AG04449 (cell line): Measurements from ENCODE around the gene DMBT1.

ENCODE experiments used
- CTCF ChIA-PET: fragments of 350-600 bp; formaldehyde crosslinking; extraction: SDS; loops from one replicate; lab custom pipeline; 2021; ENCODE audit warnings: antibody characterized with exemption; lab: Yijun Ruan, JAX
- POLR2A ChIA-PET: fragments of 400-600, 350-600 bp; formaldehyde crosslinking; extraction: SDS; loops from one replicate; lab custom pipeline; 2020; ENCODE audit warnings: antibody characterized with exemption, inconsistent platforms; lab: Yijun Ruan, JAX
- DNase-seq: peaks from one replicate; pipeline ENCODE4 v3.0.0-alpha.2; 2010; ENCODE audit warnings: low read depth, low spot score
- H3K4me3 ChIP-seq: 2 replicates; pipeline ENCODE4 v1.5.1; 2011; ENCODE audit warnings: low read depth, mild to moderate bottlenecking, control low read depth, low read length
- CTCF ChIP-seq: IDR thresholded peaks from one replicate; pipeline ENCODE4 v1.5.1; 2011; ENCODE audit warnings: mild to moderate bottlenecking, moderate library complexity, low read length, control low read depth, inconsistent platforms; ENCODE audit not compliant: insufficient read depth; ENCODE audit errors: missing control alignments

DMBT1 gene

DNA sequence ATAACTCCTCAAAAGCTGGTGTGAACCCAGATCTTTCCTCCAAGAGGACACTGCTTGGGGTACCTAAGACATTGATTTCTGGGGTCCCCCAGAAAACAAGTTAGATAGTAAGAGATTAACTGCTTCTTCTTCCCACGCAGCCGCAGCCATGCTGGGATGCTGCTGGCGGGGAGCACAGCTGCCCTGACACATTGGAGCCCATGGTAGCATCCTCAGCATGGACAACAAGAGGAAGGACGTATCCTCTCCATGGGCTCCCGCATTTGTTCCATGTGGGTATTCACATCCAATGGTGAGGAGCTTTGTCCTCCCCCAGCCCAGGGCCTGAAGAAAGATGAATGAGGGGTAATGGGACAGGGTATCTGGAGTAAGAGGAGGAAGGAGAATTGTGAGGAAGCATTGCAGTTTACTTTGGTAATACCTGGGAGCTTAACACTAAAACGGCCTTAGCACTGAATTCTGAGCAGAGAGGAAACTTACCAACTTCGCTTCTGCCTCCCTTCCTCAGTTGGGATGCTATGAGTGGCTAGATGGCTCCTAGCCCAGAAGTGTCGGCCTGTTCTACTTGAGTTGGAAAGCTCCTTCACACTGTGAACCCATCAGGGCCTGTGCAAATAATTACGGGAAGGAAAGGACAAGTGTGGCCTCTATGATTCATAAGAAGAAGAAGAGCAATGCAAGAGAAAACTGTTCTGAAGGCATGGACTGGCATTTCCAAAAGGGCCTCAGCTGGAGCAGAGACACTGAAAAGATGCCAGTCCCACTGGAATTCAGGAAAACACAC, 95.2 kb downstream of the DMBT1 start:
- TF ChIP-seq CTCF = no peak
- ChIA-PET POLR2A (no interaction called here), CTCF (no interaction called here)
- no peak for DNase-seq
- no peak overlapping the region for H3K4me3 ChIP-seq

DNA sequence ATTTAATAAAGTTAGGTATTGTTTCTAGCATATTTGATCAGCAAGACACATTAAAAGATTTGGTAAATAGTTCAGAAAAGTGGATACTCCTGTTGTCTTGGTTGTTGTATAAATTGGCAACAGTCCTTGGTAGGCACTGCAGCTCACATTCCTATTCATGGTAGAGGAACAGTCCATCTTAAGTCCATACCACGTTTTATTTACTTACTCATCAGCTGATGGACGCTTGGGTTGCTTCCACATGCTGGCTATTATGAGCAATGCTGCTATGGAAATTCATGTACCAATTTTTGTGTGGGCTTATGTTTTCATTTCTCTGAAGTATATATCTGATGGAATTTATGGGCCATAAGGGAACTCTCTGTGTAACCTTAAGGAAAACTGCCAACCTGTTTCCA, 95.8 kb downstream of the DMBT1 start:
- ChIA-PET CTCF (interaction anchor here (0.9 kb wide), 1 partner anchor 18 kb away, joined by 3 read pairs; no protein-coding TSS in a partner anchor), POLR2A (no interaction called here)
- DNase-seq = no peak
- no peak for TF ChIP-seq CTCF
- no peak overlapping the region for H3K4me3 ChIP-seq

GRCh38 chr10:122656741-122657140, 96.2 kb downstream of the DMBT1 start:
- POLR2A ChIA-PET = no interaction called here
- H3K4me3 ChIP-seq = no peak overlapping the region
- CTCF ChIA-PET = interaction anchor here (0.9 kb wide), 1 partner anchor 18 kb away, joined by 3 read pairs; no protein-coding TSS in a partner anchor
- no peak for DNase-seq
- TF ChIP-seq CTCF = no peak

DNA sequence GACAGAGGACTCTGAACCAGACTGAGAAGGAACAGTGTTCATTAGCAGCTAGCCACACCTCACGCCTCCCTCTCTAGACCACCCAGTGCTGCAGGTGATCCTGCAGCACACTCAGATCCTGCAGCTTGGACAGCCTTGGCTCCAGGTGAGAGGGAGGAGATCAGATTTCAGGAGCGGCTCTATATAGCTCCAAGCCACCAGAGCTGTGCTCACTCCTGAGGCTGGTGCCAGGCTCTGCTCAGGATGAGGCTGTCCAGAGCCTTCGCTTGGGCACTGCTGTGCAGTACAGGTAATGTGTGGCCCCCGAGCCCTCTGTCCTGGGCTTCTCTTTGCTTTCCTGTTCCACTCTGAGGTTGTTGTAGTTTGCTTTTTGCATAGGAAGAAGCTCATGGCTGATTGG, 96.7 kb downstream of the DMBT1 start:
- CTCF ChIA-PET = interaction anchor here (0.9 kb wide), 1 partner anchor 17 kb away, joined by 3 read pairs; no protein-coding TSS in a partner anchor
- no peak overlapping the region for H3K4me3 ChIP-seq
- POLR2A ChIA-PET = no interaction called here
- no peak for TF ChIP-seq CTCF
- DNase-seq = no peak

DNA sequence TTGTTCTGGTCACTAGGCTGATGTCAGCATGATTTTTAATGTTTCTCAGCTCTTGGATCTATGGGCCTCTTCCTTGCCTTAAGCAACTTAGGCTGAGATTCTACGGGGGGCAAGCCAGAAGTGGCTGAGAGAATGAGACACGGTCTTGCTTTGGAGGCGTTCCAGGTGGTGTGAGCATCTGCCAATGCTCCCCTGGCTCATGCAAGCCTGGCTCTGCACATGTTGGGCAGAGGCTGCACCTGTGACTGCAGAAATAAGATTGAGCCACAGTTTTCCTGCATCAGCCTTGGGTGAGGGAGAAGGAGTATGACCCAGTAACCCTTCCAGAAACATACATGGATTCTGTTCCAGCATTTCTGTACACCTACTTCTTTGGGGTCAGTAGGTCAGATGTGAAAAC, 97.2 kb downstream of the DMBT1 start:
- no peak for DNase-seq
- no peak overlapping the region for H3K4me3 ChIP-seq
- no peak for TF ChIP-seq CTCF
- ChIA-PET POLR2A (no interaction called here), CTCF (no interaction called here)

DNA sequence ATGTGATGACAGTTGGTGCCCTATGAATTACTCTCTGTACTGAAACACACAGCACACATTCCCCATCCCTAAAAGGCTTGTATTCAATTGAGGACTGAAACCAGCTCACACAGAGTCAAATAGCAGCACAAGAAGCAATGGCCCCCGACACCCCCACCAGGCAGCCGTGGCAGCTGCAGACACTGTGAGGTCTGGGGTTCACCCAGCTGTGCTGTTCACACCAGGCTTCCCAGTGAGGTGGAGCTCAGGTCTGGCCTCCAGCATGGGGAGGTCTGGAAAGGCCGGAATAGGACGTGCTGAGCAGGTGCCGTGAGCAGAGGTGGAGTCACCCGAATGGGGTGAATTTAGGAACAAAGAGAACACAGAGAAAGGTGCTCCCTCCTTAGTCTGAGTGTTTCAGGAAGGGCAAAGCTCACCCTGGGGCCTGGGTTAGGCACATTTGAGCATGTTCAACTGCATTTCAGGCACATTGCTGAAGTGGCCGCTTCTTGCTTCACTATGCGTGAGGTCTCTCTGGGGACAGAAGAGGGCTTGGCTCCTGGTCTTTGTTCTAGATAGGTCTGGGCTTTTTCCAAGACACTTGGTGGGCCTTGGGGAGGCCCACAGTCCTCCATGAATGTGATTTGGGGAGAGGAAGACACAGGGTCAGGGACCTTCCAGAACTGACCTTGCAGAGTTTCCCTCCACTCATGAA, 97.9 kb downstream of the DMBT1 start:
- no peak for DNase-seq
- ChIA-PET CTCF (interaction anchor here (1.0 kb wide), 1 partner anchor 10 kb away, joined by 4 read pairs; no protein-coding TSS in a partner anchor), POLR2A (no interaction called here)
- no peak for TF ChIP-seq CTCF
- H3K4me3 ChIP-seq = no peak overlapping the region
